ENCODE measurements around the gene STX18.

STX18 gene

GRCh38 chr4:4395849-4396627 is 145.8 kb downstream of the STX18 start:
- DNase-seq = peak in 1 of 2 experiments; percentile 48

GRCh38 chr4:4395371-4395770 is 146.5 kb downstream of the STX18 start:
- DNase-seq = no peak

DNA sequence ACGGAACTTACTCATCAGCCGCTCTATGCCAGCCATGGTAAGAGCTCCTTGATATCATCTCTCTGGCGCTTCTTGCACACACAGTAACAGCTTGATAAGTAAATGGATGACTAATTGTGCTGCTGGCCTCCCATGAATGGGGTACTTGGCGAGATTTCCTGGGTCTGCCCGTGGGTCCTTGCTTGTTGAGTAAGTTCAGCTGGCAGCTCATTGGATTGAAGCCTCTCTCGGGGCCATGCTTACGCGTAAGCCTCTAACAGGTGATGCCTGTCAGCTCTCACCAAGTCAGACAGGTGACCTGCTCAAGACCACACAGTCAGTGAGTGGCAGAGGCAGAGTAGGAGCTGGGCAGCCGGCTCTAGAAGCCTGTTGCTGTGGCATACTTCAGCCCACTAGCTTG is 147.2 kb downstream of the STX18 start:
- DNase-seq = no peak

DNA sequence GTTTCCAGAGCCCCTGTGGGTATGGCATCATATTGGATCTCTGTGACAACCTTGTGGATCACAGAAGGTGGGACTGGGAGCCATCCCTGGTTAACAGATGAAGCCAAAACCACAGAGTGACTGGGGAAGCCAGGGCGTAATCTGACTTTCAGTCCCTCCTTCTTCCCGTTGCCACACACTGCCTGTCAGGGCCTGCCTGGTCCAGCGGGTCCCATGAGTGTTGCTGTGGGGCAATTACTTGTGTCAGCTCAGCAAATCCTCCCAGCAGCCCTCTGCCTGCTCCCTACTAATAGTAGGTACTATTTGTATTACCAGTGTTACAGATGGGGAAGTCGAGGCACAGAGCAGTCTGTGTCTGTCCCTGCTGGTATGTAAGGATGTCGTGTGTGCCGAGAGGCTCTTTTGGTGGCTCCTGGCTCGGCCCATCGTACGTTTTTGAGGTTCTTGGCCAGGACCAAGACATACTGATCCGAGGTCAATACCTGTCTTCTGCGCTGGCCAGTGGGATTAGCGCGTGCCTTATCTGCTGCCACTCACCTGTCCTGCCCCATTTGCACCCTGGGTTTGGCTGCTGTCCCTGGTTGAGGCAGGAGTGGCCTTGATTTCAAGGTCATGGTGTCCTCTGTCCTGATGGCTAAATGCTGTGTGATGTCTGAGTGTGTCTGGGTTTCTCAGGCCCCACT is 149.2 kb downstream of the STX18 start:
- no peak for DNase-seq

DNA sequence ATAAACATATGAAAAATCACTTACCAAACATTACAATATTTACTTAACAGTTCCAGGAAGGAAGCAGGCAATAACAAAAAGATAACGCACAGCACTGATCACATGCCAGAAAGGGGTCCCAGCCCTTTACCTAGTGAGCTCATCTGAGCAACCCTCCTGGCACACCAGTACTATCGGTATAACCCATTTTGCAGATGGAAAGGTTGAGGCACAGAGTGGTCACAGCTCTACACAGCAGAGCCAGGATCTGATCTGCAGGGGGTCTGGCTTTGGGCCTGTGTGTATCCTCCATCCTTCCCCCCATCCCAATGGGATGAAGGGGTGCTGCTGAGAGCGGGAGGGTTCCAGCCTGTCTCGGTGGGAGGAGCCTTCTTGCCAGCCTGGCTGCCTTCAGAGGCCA is 150.0 kb downstream of the STX18 start:
- DNase-seq = no peak

GRCh38 chr4:4390515-4391240 is 151.2 kb downstream of the STX18 start:
- DNase-seq = no peak

DNA sequence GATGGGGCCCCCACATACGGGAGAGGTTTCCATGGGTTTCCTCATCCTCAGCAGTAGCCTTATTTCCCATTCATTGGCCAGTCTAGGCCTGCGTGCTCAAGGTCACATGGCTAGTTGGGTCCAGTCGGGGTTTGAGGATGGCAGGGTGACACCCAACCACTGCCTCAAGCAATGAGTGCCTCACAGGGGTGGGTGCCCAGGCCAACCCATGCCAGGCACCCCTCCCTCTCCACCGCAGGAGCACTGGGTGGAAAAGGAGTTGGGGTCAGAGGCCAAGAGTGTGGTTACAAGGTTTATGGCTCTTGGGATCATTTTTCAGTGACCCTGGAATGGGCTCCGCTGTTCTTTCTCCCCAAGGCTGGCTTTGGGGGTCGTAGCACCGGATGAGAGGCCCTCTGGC is 151.8 kb downstream of the STX18 start:
- no peak for DNase-seq

GRCh38 chr4:4388836-4389575 is 152.8 kb downstream of the STX18 start:
- no peak for DNase-seq

- peak in 1 of 2 experiments; percentile 19 for DNase-seq
These were observed 153.5 kb downstream of the STX18 start for GRCh38 chr4:4388311-4388790.

DNA sequence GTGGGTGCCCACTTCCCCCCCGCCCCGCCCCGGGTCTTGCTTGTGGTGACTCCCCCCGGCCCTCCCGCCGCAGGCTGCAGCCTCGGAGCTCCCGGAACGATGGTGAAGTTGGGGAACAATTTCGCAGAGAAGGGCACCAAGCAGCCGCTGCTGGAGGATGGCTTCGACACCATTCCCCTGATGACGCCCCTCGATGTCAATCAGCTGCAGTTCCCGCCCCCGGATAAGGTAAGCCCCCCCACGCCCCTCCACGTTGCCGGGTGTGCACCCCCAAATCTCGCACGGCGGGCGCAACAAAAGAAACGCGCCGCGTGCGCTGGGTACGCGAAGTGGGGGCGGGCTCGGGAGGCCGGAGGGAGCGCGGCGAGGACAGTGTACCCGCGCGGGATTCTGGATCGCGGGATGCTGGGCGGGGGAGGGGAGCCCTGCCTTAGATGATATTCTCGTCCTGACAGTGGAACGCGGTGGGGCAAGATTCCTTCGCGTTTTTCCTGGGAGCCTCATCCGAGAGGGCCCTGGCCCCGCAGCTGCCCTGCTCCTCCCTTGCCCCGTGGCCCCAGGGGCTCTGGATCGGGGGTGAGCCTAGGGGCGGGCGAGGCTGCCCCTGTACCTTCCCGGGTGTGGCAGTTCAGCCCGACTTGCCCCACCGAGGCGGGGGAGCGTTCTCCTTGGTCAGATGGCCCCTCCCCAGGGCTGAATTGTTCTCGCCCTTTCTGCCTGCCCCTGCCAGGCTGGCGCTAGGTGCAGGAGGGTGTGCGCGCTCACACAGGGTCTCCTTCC is 154.1 kb downstream of the STX18 start:
- no peak for DNase-seq

DNA sequence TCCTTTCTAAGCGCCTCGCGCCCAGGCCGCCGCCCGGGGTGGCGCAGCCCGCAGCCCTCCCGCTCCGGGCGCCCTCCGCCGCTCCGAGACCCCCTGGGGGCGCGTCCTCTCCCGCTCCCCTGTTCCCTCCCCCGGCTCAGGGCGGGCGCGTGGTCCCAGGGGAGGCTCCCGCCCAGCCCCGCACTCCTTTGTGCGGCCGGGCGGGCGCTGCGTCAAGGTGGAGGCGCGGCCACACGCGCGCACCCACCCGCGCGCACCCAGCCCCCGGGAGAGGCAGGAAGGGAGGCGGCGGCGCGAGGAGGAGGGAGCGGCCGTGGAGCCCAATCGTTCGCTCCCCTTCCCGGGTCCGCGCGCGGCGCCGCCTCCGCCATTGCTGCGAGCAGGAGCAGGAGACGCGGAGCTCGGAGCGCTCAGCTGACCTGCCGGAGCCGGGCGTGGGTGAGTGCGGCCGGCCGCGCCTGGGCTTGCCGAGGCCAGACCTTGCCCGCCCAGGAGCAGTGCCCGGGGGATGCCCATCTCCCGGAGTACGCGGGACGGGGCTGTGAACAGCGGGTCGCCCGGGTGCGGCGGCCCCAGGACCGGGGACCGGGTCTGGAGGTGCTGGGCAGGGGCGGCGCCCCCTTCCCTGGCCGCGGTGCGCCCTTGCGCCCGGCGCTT is 155.0 kb downstream of the STX18 start, which contains the start of gene NSG1:
TSS of gene NSG1 (plus strand) at position 367 of the 657 bp plus-strand sequence. CDS start 528 bp downstream, outside the sequence.
- DNase-seq = peak in 1 of 2 experiments; percentile 29

GRCh38 chr4:4386296-4386735 is 155.5 kb downstream of the STX18 start:
- DNase-seq = no peak

GRCh38 chr4:4385729-4386295 is 156.0 kb downstream of the STX18 start:
- DNase-seq = no peak

GRCh38 chr4:4384837-4385236 is 157.0 kb downstream of the STX18 start:
- DNase-seq = no peak

- DNase-seq = no peak
These were observed 158.8 kb downstream of the STX18 start for GRCh38 chr4:4383085-4383484.

- DNase-seq = no peak
These were observed 162.2 kb downstream of the STX18 start for GRCh38 chr4:4379540-4380087.

- DNase-seq = no peak
These were observed 164.0 kb downstream of the STX18 start for GRCh38 chr4:4377732-4378460.

GRCh38 chr4:4377191-4377590 is 164.7 kb downstream of the STX18 start:
- no peak for DNase-seq

DNA sequence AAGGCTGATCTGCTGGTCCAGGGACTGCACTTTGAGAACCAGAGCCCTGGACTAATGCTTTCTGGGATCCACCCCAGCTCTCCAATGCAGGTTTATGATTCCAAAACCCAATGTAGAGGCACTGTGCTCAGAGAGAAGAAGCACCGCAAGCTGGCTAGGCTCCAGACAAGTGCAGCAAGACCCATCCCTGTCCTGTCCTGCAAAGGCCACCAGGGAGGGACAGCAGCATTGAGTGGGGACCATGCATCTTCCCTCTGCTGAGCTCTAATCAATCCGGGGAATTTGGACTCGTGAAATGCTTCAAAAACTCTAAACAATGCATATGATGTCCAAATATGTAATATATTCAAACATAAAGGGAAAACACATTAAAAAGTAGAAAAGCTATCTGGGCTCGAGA is 165.8 kb downstream of the STX18 start:
- no peak for DNase-seq
